ENCODE measurements around the gene KRT1.

- no peak for TF ChIP-seq ZNF274 (IDR thresholded peaks at IDR 0.05; ENCODE audit: low read depth, low read length)
- no peak for TF ChIP-seq YY1 (IDR thresholded peaks at IDR 0.05; ENCODE audit: insufficient read depth, insufficient read length)
- TF ChIP-seq SUZ12 (IDR thresholded peaks at IDR 0.05; ENCODE audit: extremely low read depth, insufficient read depth, insufficient read length) = no peak
These were observed 3.5 kb upstream of the KRT1 start for GRCh38 chr12:52683575-52684300.
